HEK293 (cell line): ENCODE results near the gene INPP5B.

ENCODE experiments used
- CTCF ChIP-seq: fragments of 450-650 bp; formaldehyde crosslinking; IDR thresholded peaks from 2 replicates; pipeline ENCODE4 v1.5.1; 2016; ENCODE audit warnings: missing biosample characterization, missing genetic modification characterization
- MEIS1 ChIP-seq: sonication (generic); formaldehyde crosslinking; IDR thresholded peaks from 2 replicates; pipeline ENCODE4 v1.8.1; 2022; ENCODE audit warnings: missing genetic modification reagents, mild to moderate bottlenecking, borderline replicate concordance
- RBAK ChIP-seq: fragments of 450-650 bp; formaldehyde crosslinking; IDR thresholded peaks from 2 replicates; pipeline ENCODE4 v1.5.1; 2016; ENCODE audit warnings: missing biosample characterization, missing genetic modification characterization
- SETDB1 ChIP-seq: IDR thresholded peaks from one replicate; pipeline ENCODE4 v1.6.1; 2017; ENCODE audit warnings: mild to moderate bottlenecking, low read length, moderate library complexity, mixed read lengths; ENCODE audit not compliant: insufficient read length
- ZBTB1 ChIP-seq: fragments of 450-650 bp; formaldehyde crosslinking; IDR thresholded peaks from 2 replicates; pipeline ENCODE4 v1.5.1; 2016; ENCODE audit warnings: missing biosample characterization, missing genetic modification characterization
- ZSCAN23 ChIP-seq: fragments of 450-650 bp; formaldehyde crosslinking; IDR thresholded peaks from 2 replicates; pipeline ENCODE4 v1.5.1; 2016; ENCODE audit warnings: missing biosample characterization, missing genetic modification characterization

GRCh38 chr1:37890378-37891014 lies 56.4 kb downstream of the INPP5B start:
- TF ChIP-seq SETDB1 (no peak), ZSCAN23 (tag by site-specific recombination) (no peak), MEIS1 (no peak), CTCF (tag by site-specific recombination) (no peak), RBAK (tag by site-specific recombination) (no peak), ZBTB1 (no peak)
